Bronchial epithelial cell (primary cell): Measurements from ENCODE around the gene NDUFV3. TPM values are rescaled to one million over a fixed set of nuclear protein-coding genes. Genes with fewer than 3 reads are reported as not detected.
"Not testable (repeated sequence)": the region's sequence is repeated elsewhere in the genome, so short reads cannot be mapped to it uniquely, and the experiment has no call there.

Experiments used
- DNase-seq: peaks from one replicate; pipeline ENCODE4 v3.0.0-alpha.2; 2010; ENCODE audit warnings: low read depth
- FAIRE-seq: peaks from 2 replicates; lab custom pipeline; 2011; peaks lifted over from hg19 to GRCh38; lab: Jason Lieb, UNC
- H3K27me3 ChIP-seq: 2 replicates; pipeline ENCODE4 v1.5.1; 2011; ENCODE audit warnings: low read length; ENCODE audit not compliant: control insufficient read depth, insufficient read depth
- H3K36me3 ChIP-seq: 2 replicates; pipeline ENCODE4 v1.5.1; 2011; ENCODE audit warnings: low read length; ENCODE audit not compliant: control insufficient read depth, insufficient read depth
- H3K4me3 ChIP-seq: 2 replicates; pipeline ENCODE4 v1.5.1; 2011; ENCODE audit warnings: mild to moderate bottlenecking, low read depth, low read length, control low read depth
- CTCF ChIP-seq: IDR thresholded peaks from 2 replicates; pipeline ENCODE4 v1.5.1; 2011; ENCODE audit warnings: mild to moderate bottlenecking, moderate library complexity, low read length, control low read depth, inconsistent platforms; ENCODE audit not compliant: insufficient read depth, severe bottlenecking
- total RNA-seq: library from RNA; depleted of rRNA; stranded (reverse); fragments of >200 nt; gene quantifications from 2 replicates; pipeline ENCODE4 v1.2.1, GENCODE V29; 2014

Gene NDUFV3
- total RNA-seq, 1 donor from 2014 or later: 29.7 TPM

GRCh38 chr21:42847726-42848125 is 45.4 kb upstream of the NDUFV3 start:
- FAIRE-seq (no peak), DNase-seq (no peak)
- H3K27me3 ChIP-seq: no peaks in the 10 kb centered on the region
- no peak for TF ChIP-seq CTCF
- no peak overlapping the region for H3K4me3 ChIP-seq
- H3K36me3 ChIP-seq: peaks cover 40% of the 10 kb centered on the region

DNA sequence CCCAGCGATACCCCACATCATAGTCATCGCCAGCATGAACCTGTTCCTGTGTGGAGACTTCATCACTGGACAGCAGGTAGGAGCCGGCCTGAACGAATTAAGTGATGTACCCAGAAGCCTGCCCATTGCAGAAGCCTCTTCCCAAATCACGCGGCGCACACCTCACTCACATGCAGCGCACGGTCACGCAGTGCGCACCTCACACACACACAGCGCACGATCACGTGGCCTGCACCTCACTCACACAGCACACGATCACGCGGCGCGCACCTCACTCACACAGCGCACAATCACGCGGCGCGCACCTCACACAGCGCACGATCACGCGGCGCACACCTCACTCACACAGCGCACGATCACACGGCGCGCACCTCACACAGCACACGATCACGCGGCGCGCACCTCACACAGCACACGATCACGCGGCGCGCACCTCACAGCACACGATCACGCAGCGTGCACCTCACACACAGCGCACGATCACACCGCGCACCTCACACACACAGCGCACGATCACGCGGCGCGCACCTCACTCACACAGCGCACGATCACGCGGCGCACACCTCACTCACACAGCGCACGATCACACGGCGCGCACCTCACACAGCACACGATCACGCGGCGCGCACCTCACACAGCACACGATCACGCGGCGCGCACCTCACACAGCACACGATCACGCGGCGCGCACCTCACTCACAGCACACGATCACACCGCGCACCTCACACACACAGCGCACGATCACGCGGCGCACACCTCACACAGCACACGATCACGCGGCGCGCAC is 44.8 kb upstream of the NDUFV3 start:
- peaks cover 42% of the 10 kb centered on the region for H3K36me3 ChIP-seq
- not testable (repeated sequence) for FAIRE-seq, DNase-seq, H3K27me3 ChIP-seq, H3K4me3 ChIP-seq

GRCh38 chr21:42848932-42849758 is 44.0 kb upstream of the NDUFV3 start:
- FAIRE-seq (peak; percentile 70), DNase-seq (no peak)
- H3K4me3 ChIP-seq: no peak overlapping the region
- no peaks in the 10 kb centered on the region for H3K27me3 ChIP-seq
- no peak for TF ChIP-seq CTCF
- peaks cover 45% of the 10 kb centered on the region for H3K36me3 ChIP-seq

DNA sequence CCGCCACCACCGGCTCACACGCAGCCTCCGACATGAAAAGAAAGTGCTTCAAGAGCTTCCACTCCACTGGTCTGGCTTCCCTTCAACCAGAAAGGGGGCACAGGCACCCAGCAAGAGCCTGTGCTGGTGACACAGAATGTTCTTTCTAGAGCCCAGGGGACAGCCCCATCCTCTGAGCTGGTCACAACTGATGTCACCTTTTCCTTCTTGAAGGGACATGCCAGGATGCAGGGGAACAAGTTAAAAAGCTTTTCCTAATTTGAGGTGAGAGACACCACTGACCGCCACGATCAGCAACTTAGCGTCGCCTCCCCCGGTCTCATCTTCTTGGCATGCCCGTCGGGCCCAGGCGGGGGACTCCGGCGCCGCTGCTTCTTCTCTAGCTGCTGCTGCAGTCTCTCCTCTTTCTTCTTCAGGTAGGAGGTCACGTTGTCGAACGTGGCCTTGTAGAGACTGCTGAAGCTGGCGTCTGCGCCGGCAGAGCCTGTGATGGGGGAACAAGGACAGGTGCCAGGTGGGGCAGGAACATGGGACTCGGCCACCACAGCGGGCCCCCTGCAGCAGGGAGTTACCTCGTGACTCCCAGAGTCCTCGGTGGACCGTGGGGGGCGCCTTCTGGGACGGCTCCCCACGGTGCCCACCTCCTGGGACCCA is 43.2 kb upstream of the NDUFV3 start:
- H3K36me3 ChIP-seq: peaks cover 45% of the 10 kb centered on the region

DNA sequence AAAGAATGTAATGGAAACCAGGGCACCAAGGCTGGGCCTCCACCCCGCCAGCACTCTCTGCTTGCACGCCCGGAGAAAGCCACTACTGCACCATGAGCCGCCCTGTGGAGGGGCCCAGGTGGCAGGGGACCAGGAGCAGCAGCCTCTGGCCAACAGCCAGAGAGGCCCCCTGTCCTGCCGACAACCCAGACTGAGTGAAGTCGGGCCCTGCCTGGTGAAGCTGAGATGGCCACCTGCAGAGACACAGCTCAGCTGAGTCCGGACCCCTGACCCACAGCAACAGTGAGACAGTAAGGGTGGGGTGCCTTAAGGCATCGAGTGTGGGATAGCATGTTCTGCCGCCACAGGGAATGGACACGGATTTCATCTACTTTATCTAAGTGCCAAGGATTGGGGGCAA is 42.6 kb upstream of the NDUFV3 start:
- peaks cover 46% of the 10 kb centered on the region for H3K36me3 ChIP-seq
- no peak for TF ChIP-seq CTCF
- FAIRE-seq (no peak), DNase-seq (no peak)
- H3K4me3 ChIP-seq: no peak overlapping the region
- H3K27me3 ChIP-seq: no peaks in the 10 kb centered on the region

More for the DNA sequence above, 43.2 kb upstream of the NDUFV3 start:
- FAIRE-seq (no peak), DNase-seq (no peak)
- H3K4me3 ChIP-seq: no peak overlapping the region
- no peak for TF ChIP-seq CTCF
- no peaks in the 10 kb centered on the region for H3K27me3 ChIP-seq
